Measurements from ENCODE around the gene ADGB. TPM values are rescaled to one million over a fixed set of nuclear protein-coding genes. Genes with fewer than 3 reads are reported as not detected.

The ADGB gene
- total RNA-seq, 1 experiment from 2014 or later: not detected

- no peak for DNase-seq (ENCODE audit: low read depth, low spot score)
- in situ Hi-C loops (cut with HindIII; ENCODE audit: low pct_unique_long_range_greater_than_20kb, low sequenced_read_pairs): no loop called here
Observed at GRCh38 chr6:146601352-146601751, 2.6 kb downstream of the ADGB start.

- DNase-seq (ENCODE audit: low read depth, low spot score): no peak
- in situ Hi-C loops (cut with HindIII; ENCODE audit: low pct_unique_long_range_greater_than_20kb, low sequenced_read_pairs): no loop called here
Observed at GRCh38 chr6:146602526-146602925, 3.8 kb downstream of the ADGB start.

DNA sequence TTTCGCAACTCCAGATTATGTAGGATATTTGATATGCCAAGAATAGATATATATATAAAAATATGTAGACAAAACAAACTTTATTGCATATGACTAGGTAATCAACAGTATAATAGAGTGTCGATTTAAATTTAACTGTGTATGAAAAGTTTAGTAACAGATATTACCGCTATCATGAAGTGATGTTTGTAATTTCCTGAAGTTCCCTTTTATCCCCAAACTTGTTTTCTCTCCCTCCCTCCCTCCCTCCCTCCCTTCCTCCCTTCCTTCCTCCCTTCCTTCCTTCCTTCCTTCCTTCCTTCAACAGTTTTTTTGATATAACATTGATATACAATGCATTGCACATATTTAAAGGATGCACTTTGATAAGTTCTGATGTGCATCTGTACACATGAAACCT, 15.2 kb downstream of the ADGB start:
- in situ Hi-C loops (cut with HindIII; ENCODE audit: low pct_unique_long_range_greater_than_20kb, low sequenced_read_pairs): no loop called here
- no peak for DNase-seq (ENCODE audit: low read depth, low spot score)

DNA sequence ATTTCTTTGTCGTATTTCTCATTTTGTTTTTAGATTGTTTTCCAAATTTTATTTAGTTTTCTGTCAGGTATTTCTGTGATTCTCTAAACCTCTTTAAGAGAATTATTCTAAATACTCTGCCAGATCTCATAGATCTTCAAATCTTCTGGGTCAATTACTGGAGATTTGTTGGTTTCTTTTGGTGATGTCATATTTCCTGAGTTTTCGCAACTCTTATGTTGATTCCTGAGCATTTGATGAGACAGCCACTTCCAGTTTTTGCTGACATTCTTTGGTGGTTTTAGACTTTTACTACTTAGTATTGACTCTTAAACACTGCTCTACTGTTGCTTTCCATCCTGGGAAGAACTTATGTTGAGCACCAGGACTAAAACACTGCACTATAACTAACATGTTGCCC, 21.9 kb downstream of the ADGB start:
- DNase-seq (ENCODE audit: low read depth, low spot score): no peak
- in situ Hi-C loops (cut with HindIII; ENCODE audit: low pct_unique_long_range_greater_than_20kb, low sequenced_read_pairs): no loop called here

DNA sequence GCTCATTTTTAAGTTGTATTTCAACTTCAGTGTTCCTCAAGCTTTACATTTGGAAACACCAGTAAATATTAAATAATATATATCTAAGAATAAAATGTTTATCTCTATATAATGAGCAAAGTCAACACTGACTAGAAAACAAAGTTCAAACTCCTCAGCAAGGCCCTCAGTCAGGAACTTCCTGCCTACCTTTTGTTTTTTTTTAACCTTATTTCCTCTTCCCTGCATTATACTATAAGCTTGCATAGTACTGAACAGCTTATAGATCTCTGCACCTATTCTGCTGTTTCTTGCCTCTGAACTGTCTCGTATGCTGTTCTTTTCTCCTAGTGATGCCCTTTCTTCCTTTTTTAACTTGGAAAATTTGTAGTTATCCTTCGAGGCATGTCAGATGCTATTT, 29.6 kb downstream of the ADGB start:
- in situ Hi-C loops (cut with HindIII; ENCODE audit: low pct_unique_long_range_greater_than_20kb, low sequenced_read_pairs): no loop called here
- no peak for DNase-seq (ENCODE audit: low read depth, low spot score)

DNA sequence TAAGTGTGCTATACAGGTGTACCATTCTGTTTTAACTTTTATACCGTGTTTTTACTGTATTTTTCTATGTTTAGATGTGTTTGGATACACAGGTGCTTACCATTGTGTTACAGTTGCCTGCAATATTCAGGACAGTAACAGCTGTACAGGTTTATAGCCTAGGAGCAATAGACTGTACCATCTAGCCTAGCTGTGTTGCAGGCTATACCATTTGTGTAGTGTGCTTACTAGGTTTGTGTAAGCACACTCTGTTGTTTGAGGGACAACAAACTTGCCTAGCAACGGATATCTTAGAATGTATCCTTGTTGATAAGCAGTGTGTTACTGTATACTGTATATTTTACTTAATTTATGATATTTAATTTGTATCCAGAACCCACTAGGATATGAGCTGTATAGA, 35.2 kb downstream of the ADGB start:
- in situ Hi-C loops (cut with HindIII; ENCODE audit: low pct_unique_long_range_greater_than_20kb, low sequenced_read_pairs): no loop called here
- no peak for DNase-seq (ENCODE audit: low read depth, low spot score)

DNA sequence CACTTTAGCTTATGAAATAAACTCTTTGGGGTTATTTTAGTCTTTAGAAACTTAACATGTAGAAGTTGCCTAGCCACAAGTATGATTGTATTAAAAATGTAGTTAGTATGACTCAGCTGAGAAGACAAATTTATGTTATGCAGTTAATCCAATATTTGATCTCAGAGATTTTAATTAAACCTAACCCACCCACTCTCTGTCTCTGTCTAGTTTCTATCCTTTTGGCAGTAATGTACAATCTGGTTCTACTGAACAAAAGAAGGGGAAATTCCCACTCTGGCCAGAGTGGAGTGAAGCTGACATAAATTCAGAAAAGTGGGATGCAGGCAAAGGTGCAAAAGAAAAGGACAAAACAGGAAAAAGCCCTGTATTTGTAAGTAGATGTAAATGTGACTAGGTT, 36.4 kb downstream of the ADGB start:
- in situ Hi-C loops (cut with HindIII; ENCODE audit: low pct_unique_long_range_greater_than_20kb, low sequenced_read_pairs): no loop called here
- no peak for DNase-seq (ENCODE audit: low read depth, low spot score)

DNA sequence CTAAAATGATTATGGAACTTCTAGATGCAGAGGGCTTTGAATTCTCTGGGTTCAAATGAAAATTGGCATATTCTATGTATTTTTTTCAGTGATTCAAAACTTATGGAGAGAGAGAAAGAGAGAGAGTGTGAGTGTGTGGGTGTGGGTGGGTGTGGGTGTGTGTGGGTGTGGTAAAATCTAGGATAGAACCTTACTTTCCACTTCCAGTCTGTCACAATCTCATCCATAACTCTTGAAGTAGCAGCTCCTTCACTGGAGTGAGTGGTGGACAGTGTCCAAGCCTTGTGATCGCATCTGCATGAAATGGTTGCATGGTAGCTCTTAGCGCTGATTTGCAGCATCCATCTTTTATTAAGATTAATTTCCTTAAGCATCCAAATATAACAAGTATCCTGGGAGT, 37.7 kb downstream of the ADGB start:
- DNase-seq (ENCODE audit: low read depth, low spot score): no peak
- in situ Hi-C loops (cut with HindIII; ENCODE audit: low pct_unique_long_range_greater_than_20kb, low sequenced_read_pairs): no loop called here

DNA sequence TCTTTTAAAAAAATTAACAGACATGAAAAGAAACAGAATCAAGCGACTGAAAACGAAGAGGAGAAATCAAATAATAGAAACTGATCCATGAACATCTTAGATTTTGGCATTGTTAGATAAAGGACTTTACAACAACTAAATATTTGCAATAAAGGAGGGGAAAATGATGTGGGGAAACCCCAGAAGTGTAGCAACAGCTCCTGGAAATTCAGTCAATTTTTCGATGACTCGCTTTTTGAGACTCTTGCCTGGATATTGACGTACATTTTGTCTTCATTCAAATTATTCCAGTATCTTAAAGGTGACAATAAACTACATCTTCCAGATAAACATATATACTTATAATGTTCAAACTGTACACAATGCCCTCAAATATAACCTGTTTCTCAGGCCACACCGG, 44.1 kb downstream of the ADGB start:
- in situ Hi-C loops (cut with HindIII; ENCODE audit: low pct_unique_long_range_greater_than_20kb, low sequenced_read_pairs): no loop called here
- no peak for DNase-seq (ENCODE audit: low read depth, low spot score)

GRCh38 chr6:146650799-146651481, 52.2 kb downstream of the ADGB start:
- DNase-seq (ENCODE audit: low read depth, low spot score): no peak
- in situ Hi-C loops (cut with HindIII; ENCODE audit: low pct_unique_long_range_greater_than_20kb, low sequenced_read_pairs): no loop called here

DNA sequence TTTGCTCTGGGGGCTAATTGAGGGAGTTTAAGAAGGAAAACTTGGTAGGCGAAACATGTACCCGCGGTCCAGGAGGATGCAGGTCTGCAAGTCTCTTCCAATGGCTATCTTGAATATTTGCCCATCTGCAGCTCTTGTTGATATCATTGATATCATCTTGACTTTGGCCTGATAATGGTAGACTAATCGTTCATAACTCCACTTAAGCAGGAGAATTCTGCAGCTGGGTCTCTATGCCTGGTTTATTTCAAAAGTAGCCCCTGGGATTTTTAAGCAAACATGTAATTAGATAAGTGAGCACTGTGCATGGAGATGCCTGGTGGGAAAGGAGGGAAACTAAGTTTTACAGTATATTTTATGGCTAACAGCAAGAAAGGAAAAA, 52.7 kb downstream of the ADGB start:
- in situ Hi-C loops (cut with HindIII; ENCODE audit: low pct_unique_long_range_greater_than_20kb, low sequenced_read_pairs): no loop called here
- no peak for DNase-seq (ENCODE audit: low read depth, low spot score)

- in situ Hi-C loops (cut with HindIII; ENCODE audit: low pct_unique_long_range_greater_than_20kb, low sequenced_read_pairs): no loop called here
- no peak for DNase-seq (ENCODE audit: low read depth, low spot score)
Observed at GRCh38 chr6:146657432-146657831, 58.7 kb downstream of the ADGB start.

DNA sequence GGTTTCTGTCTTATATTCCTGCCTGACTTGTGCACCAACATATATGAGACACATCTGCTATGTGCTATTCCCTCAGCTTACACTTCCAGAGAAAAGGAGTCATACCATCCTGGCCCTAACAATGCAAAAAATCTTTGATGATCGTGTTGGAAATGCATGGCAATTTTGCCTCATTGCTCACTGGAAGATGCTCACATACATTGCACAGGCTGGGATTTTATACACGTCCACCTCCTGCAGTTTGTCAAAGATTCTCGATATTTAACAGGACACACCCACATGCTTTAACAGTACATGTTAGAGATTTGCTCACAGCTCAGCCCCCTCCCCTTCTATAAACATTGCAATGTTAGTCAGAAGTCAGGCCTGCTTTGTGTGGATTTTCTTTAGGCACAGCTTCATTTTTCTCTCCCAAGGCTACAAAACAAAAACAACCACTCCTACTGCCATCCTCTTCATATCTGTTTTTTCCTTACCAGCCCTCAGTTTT, 66.1 kb downstream of the ADGB start:
- no peak for DNase-seq (ENCODE audit: low read depth, low spot score)
- in situ Hi-C loops (cut with HindIII; ENCODE audit: low pct_unique_long_range_greater_than_20kb, low sequenced_read_pairs): no loop called here

GRCh38 chr6:146666909-146667308, 68.1 kb downstream of the ADGB start:
- in situ Hi-C loops (cut with HindIII; ENCODE audit: low pct_unique_long_range_greater_than_20kb, low sequenced_read_pairs): no loop called here
- no peak for DNase-seq (ENCODE audit: low read depth, low spot score)

GRCh38 chr6:146670161-146670560, 71.4 kb downstream of the ADGB start:
- in situ Hi-C loops (cut with HindIII; ENCODE audit: low pct_unique_long_range_greater_than_20kb, low sequenced_read_pairs): no loop called here
- DNase-seq (ENCODE audit: low read depth, low spot score): no peak

- DNase-seq (ENCODE audit: low read depth, low spot score): no peak
- in situ Hi-C loops (cut with HindIII; ENCODE audit: low pct_unique_long_range_greater_than_20kb, low sequenced_read_pairs): no loop called here
Observed at GRCh38 chr6:146673069-146673468, 74.3 kb downstream of the ADGB start.

DNA sequence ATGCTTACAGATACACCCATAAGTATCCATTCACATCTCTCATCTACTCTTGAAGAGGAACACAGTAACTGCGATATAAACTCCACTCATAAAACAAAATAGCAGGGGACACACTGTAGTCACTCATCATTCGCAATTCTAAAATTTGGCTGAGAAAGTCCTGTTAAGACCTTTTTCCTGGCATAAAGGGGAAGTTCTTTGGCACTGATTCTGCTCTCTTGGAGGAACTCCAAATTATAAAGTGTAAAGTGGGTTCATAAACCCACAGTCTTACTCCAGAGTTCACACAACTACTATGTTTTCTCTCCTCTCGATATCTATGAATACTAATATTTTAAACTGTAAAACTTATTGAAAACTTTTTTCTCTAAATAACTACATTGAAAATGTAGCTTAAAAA, 80.6 kb downstream of the ADGB start:
- in situ Hi-C loops (cut with HindIII; ENCODE audit: low pct_unique_long_range_greater_than_20kb, low sequenced_read_pairs): no loop called here
- DNase-seq (ENCODE audit: low read depth, low spot score): no peak

DNA sequence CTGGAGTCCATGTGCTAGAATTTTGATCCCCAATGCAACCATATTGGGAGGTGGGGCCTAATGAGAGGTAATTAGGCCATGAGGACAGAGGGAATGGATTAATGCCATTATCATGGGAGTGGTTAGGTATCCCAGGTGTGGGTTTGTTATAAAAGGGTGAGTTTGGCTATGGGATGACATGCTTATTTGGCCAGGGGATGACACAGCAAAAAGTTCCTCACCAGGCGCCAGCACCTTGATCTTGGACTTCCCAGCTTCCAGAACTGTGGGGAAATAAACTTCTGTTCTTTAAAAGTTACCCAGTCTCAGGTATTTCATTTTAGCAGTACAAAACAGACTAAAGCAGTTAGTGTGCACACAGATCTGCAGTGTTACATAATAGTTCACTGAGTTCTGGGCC, 84.1 kb downstream of the ADGB start:
- in situ Hi-C loops (cut with HindIII; ENCODE audit: low pct_unique_long_range_greater_than_20kb, low sequenced_read_pairs): no loop called here

GRCh38 chr6:146689806-146690205, 91.0 kb downstream of the ADGB start:
- in situ Hi-C loops (cut with HindIII; ENCODE audit: low pct_unique_long_range_greater_than_20kb, low sequenced_read_pairs): no loop called here
- DNase-seq (ENCODE audit: low read depth, low spot score): no peak

More for the DNA sequence above, 84.1 kb downstream of the ADGB start:
- DNase-seq (ENCODE audit: low read depth, low spot score): no peak

GRCh38 chr6:146693342-146693741, 94.6 kb downstream of the ADGB start:
- in situ Hi-C loops (cut with HindIII; ENCODE audit: low pct_unique_long_range_greater_than_20kb, low sequenced_read_pairs): no loop called here
- DNase-seq (ENCODE audit: low read depth, low spot score): no peak

Measured in SK-MEL-5 (cell line).